Medulla oblongata (tissue), 1 donor: ENCODE data around the gene EFNA5.
"Not testable (repeated sequence)": the region's sequence is repeated elsewhere in the genome, so short reads cannot be mapped to it uniquely, and the experiment has no call there.

Source experiments
- DNase-seq: peaks from one replicate; pipeline ENCODE4 v3.0.0-alpha.2; 2015; ENCODE audit errors: extremely low spot score

Gene EFNA5

DNA sequence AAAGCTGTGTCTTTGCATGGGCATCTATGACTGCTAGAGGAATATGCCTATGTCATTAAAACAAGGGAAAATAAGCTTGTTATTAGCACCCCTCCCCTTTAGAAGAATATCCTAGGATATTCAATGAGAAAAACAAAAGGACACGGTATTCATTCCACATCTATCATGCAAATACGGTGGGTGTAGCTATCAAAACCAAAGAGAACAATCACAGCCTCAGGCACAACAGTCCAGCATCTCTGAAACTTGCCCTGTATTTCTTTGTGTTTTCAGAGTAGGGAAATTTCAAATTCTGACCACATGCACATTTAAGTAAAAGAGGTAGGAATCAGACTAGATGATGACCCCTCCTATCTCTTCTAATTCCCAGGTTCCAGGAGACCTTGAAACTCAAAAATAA, 209.9 kb downstream of the EFNA5 start:
- DNase-seq, result no peak

DNA sequence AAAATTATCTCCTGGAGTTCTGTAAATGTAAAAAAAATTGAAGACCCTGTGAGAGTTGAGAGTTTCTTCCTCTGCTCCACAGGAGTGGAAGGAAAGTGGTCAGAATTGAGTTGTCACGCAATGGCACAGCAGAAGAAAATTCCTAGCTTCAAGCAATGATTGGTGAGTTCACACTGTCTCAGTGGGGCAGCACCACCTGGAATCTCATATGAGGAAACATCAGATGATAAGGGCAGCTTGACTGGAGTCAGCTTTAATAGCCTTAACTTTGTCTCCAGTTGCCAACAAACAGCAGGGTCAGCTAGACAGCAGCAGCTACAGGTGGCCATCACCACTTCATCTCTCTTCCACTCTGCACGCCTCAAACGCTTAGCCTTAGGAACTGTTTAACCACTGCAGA, 211.1 kb downstream of the EFNA5 start:
- DNase-seq, result no peak

DNA sequence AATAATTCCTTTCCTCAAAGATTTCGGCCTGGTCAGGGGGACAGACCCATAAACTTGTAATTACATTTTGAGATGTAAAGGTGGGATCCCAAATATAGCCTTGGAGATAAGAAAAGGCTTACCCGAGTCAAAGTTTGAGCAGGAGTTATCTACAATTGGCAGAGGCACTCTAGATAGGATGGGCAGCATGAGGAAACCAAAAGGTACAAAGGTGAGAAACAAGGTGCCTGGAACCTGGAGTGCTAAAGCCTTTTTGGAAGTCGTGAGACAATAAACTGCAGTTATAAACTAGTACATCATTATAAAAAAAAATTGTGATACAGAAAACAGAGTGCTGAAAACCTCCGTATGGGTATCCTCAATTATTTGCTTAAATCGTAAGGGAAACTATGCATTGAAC, 212.4 kb downstream of the EFNA5 start:
- DNase-seq, result no peak

DNA sequence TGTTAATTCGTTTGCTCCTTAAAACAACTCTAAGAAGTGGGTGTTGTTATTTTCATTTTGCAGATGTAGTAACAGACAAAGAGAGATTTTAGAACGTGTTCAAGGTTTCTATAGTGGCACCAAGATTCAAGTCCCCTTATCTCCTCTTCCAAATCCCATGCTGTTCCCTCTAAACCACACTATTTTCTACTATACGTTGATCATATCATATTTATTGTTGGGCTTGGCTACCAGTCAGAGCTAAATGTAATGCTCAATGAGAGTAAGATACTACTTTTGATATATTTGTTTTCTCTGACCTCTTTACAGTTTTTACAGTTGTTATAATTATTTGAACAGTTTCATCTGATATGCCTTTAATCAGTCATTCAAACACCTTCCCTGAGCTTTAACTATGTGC, 212.9 kb downstream of the EFNA5 start:
- no peak for DNase-seq

- no peak for DNase-seq
These were observed 213.6 kb downstream of the EFNA5 start for GRCh38 chr5:107457138-107457537.

DNA sequence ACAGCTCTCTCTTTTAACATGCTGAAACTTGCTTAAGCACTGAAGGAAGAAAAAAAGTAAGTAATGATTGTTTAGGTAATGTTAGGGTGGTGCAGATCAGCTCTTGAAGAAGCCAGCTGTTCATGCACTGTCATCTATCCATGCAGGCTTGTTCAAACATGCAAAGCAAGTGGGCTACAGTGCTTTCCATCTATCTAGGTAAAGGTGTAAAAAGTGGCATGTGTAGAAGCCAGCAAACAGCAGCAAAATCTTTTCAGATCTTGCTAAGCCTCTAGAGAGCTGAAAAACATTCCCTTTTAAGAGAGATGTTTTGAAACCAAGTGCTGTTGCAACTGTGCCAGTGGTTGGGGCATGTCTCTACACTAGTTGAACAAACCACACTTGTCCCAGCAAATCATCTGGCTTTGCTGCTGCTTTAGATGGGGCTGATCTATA, 214.4 kb downstream of the EFNA5 start:
- no peak for DNase-seq

DNA sequence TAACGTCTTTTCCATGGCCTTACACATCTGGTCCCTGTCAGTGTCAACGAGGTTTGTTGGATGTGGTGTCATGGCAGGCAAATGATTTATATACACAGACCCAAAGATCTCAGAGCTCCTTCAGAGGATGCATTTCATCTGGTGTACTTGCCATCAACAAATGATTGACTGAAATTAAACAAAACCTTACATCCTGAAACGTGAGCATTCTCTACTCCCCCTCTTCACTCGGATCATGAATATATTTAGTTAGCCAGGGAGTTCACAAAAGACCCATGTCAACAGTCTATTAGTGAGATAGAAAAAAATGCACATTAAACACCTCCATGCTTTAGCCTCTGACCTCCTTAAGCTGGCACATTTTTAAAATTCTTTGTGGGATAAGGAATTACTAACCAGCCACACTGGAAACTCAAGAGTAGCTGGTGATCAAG, 215.6 kb downstream of the EFNA5 start:
- DNase-seq, result no peak

DNA sequence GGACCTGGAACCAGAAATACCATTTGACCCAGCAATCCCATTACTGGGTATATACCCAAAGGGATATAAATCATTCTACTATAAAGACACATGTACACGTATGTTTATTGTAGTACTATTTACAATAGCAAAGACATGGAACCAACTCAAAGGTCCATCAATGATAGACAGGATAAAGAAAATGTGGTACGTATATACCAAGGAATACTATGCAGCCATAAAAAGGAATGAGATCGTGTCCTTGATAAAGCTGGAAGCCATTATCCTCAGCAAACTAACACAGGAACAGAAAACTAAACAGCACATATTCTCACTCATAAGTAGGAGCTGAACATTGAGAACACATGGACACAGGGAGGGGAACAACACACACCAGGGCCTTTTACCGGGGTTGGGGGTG, 218.9 kb downstream of the EFNA5 start:
- not testable (repeated sequence) for DNase-seq

DNA sequence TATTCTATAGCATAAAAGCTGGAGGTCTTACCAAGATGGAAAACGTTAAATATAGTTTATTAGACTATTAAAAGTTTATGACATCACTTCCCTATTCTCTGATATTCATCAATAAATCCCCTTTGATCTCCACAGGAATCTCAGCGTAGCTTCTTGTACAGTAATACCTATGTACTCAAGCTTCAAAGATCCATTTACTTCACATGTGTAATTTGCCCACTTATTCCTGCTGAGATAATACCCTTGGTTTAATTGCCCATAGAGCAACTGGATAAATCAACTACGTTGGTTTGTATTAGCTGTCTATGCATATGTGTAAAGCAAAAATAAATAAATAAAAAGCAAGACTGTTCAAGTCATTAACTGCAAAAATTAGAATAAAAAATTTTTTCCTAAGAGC, 219.7 kb downstream of the EFNA5 start:
- no peak for DNase-seq

GRCh38 chr5:107450531-107450930, 220.2 kb downstream of the EFNA5 start:
- DNase-seq, result no peak

DNA sequence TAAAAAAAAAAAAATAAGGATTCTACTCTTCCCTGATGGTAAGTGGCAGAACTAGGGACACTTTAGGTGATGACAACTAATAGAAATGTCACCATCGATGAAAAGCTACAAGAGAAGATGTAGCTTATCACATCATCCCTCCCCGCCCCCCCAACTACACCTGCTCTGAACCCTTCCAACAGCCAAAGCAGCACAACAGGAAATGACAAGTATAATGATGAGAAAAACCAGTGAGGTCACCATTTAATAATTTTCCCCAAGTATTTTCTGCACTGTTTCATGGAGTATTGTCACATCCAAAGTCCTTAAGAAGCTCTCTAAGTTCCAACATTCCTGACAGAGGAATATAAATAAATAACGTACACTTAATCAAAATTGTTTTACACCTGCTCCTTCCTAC, 221.4 kb downstream of the EFNA5 start:
- no peak for DNase-seq

DNA sequence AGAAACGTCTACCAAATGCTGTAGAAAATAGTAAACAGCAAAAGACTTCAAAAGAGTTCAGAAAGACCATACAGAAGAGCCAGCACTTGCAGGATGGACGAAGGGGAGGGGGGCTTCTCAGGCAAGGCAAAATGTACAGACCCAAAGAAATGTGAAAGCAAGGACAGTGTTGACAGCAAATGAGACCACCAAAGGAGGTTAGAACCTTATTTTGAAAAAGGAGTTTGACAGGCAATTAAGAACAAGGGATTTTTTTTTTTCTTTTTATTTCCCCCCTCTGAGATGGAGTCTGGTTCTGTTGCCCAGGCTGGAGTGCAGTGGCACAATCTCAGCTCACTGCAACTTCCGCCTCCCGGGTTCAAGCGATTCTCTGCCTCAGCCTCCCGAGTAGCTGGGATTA, 223.2 kb downstream of the EFNA5 start:
- no peak for DNase-seq

- no peak for DNase-seq
These were observed 223.8 kb downstream of the EFNA5 start for GRCh38 chr5:107446972-107447371.

GRCh38 chr5:107444300-107444699, 226.4 kb downstream of the EFNA5 start:
- DNase-seq, result no peak

DNA sequence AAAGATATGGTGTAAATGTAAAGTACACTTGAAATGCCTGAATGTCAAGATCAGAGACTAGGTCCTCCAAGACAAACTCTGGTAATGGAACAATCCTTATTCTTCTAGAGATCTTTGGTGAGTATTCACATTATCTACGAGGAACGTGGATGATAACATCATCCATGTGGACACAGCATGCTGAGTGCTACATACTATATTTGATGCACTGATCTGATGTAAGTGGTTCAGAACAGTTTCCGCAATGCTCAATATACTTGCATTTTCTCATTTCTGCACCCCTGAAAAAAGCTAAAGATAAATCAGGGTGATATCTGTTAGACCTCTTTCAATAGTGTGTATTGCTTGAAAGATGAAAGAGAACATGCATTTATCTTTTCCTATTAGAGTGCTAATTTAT, 226.8 kb downstream of the EFNA5 start:
- no peak for DNase-seq

- no peak for DNase-seq
These were observed 228.3 kb downstream of the EFNA5 start for GRCh38 chr5:107442452-107442851.

- no peak for DNase-seq
These were observed 230.9 kb downstream of the EFNA5 start for GRCh38 chr5:107439832-107440231.

GRCh38 chr5:107437986-107438510, 232.7 kb downstream of the EFNA5 start:
- DNase-seq, result no peak

DNA sequence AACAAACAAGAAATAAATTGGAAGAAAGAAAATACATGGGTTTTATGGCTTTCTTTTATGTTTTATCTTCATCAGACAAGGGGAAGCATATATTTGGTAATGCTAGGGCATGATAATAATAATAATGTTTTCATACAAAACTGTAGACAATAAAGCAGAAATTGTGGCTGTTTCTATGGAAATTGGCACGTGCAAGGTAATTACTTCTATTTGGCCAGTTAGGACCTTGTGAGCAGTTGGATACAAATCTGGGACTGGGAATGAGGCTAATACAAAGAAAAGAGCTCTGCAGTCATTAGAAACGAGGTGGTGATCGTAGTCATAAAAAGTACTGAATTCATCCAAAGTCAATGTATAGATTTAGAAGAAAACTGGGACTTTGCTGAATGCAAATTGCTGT, 233.6 kb downstream of the EFNA5 start:
- no peak for DNase-seq

- DNase-seq, result no peak
These were observed 234.5 kb downstream of the EFNA5 start for GRCh38 chr5:107436201-107436600.

- no peak for DNase-seq
These were observed 235.7 kb downstream of the EFNA5 start for GRCh38 chr5:107435061-107435460.

DNA sequence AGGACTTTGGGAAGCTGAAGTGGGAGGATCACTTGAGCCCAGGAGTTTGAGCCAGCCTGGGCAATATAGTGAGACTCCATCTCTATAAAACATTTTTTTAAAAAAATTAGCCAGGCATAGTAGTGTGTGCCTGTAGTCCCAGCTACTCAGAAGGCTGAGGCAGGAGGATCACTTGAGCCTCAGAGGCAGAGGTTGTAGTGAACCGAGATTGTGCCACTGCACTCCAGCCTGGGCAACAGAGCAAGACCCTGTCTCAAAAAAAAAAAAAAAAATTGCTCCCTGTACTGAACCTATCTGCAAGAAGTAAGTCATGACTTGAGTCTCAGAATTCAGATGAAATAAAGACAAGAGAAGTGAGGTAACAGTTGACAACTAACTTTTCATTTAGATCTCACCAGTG, 237.1 kb downstream of the EFNA5 start:
- not testable (repeated sequence) for DNase-seq

GRCh38 chr5:107431998-107432397, 238.7 kb downstream of the EFNA5 start:
- no peak for DNase-seq

DNA sequence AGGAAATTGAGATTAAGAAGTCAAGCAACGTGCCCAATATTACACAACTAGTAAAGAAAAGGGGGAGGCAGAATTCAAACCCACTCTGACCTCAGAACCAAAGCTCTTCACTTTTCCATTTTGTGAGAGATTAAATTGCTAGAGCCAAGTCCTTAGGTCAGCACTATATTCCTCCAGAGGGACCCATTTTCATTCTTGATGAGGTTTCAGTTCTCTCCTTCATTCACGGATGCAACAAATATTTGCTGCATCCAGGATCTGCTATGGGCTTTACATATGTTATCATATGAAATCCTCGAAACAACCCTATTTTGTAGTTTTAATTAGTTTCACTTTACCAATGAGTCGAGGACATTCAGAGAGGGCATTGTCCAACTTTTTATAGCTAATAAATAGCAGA, 239.2 kb downstream of the EFNA5 start:
- DNase-seq, result no peak
